T1000 (cell line): ENCODE measurements around the gene CEP170B.
A peak's percentile ranks its signal among the peaks of the same experiment; 100 is the strongest.
"Not testable (repeated sequence)": the region's sequence is repeated elsewhere in the genome, so short reads cannot be mapped to it uniquely, and the experiment has no call there.

Experiments
- DNase-seq: peaks from one replicate; lab custom pipeline; 2025; ENCODE audit warnings: mixed read lengths; lab: John Stamatoyannopoulos, UW

CEP170B gene

DNA sequence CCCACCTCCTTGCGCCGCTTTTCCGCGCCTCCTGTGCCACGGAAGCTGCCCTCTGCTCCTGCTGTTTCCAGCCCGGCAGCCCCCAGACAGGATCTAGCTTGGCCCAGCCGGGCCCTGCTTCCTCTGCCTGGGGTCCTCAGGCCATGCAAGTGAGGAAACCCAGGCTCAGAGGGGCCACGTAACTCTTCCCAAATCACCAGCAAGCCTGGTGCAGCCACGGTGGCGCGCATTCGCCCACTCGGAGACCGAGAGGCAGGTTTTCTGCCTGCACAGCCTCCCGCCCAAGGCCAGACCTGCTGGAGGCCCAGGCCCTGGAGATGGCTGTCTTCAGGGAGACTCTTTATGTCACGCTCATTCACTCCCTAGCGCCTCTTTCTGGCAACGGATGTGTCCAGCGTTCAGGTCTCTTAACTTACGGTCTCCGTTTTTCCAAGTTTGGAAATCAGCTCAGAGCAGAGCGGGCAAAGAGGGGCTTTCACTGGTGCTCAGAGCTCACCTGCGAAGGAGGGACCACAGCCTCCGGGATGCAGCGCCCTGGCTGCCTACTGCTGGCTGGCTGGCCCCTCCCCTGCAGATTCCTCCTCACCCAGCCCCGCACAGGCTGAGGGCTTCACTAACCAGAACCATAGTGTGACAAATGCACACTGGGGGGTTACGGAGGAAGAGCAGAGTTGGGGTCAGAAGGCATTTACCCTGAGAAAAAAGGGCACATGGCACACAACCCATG, 20.6 kb upstream of the CEP170B start:
- no peak for DNase-seq

DNA sequence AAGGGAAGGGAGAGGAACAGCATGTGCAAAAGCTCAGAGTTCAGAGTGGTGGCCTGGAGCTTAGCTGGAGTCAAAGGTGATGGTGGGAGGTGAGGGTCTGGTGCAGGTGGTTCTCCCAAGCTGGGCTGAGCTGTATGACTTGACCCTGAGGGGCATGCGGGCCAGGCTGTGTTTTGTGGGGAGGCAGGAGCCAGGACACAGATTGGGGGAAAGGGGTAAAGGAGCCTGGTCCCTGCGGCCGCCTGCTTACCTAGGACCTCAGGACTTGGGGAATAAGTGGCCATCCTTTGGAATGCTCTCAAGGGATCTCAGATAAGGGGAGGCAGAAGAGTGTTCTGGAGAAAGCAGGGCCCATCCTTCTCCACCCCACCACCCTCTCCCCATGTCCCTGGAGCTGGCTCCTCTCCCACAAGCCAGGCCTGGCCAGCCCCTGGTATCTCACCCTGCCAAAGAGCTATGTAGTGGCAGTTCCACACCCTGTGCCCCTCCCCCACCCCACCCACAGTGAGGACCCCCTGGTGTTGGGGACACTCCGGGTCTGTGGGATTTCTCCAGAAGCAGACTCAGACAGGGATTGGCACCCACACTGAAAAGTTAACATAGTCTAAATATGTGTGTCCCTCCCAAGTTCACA, 19.9 kb upstream of the CEP170B start:
- DNase-seq = no peak

DNA sequence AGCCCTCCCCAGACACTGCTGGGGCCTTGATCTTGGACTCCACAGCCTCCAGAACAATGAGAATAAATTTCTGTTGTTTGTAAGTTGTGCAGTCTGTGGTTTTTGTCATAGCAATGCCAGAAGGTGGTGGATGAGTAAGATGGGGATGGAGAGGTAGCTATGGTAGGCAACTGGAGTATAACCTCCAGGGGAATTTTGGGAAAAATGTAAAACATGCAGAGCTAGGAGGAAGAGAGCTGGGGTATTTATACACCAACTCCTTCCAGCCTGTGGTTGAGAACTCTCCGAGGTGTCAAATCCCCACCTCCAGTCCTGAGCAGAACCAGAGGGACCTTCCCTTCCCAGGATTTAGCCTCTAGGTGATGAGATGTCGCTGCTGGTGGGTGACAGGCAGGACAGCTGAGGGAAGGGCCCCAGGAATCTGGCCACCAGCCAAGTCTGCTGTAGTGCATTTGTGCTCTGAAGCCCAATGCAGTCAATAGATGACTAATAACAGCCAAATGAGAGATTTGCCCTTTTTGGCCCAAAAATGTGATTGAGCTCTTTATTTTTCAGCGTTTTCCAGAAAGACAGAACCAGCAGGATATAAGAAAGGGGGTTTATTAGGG, 19.1 kb upstream of the CEP170B start:
- DNase-seq = no peak

DNA sequence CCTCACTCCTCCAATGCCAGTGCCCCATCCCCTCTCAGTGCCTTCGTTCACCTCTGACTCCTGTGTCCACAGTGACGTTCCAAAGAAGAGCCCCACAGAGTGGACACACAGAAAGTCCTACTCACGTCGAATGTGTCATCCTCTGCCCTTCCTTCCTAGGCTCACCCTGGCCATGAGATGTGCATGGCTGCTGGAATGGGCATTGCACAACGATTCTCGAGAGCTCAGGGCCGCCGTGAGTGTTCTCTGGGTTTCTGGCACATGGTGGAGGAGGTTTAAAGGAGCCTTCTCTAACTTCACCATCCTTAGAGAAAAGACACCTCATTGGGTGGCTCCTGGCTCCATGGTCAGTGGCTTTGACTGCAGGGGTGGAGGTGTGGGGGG, 12.8 kb upstream of the CEP170B start:
- no peak for DNase-seq

DNA sequence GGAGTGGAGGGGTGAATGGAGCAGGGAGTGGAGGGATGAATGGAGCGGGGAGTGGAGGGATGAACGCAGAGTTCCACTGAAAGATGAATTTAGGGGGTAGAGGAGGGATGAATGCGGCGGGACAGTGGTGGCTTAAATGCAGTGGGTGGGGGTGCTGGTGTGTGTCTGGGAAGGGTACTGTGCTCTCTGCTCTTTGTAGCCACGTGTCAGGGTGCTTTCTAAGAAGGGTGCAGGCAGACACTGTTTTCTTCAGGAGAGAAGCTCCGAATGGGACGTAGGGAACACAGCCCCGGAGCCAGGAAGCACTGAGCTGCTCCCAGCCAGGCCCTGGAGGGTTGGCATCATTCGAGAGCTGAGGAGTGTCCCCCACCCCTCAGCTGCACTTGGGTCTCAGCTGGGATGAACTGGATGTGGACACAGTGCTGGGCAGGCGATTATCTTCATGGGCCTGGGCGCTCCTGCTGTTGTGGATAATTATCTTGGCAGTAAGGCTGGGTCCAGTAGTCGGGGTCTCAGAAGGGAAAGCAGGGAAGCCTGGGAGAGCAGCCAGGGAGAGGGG, 9.5 kb upstream of the CEP170B start:
- no peak for DNase-seq

DNA sequence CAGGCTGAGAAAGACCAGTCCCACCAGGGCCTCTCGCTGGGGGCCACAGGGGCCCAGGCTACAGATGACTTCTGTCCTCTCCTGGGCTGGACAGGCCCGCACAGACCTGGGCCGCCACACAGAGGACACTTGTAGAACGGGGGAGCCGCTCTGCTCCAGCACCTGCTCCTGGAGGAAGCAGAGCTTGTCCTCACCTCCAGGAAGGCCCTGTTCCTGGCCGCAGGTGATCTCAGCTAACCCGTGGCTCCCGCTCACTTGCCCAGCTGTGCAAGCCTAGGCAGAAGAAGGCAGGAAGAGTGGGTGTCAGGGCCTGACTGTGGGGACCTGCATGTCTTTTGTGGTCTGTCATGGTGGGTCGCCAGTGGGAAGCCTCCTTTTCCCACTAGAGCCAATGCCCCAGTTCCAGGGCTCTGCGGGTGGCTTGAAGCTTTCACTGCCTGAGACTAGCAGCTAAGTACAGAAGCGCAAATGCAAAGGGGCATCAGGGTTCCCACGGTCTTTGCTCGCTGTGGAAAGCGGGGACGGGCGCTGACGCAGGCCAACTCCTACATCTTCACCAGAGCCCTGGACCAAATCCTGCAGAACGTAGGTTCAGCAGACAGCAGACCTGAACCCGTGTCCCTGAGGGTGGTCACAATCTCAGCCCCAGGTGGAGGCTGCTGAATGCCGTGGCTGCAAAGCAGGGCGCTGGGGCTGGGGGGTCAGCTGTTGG, 8.8 kb upstream of the CEP170B start:
- DNase-seq = no peak

DNA sequence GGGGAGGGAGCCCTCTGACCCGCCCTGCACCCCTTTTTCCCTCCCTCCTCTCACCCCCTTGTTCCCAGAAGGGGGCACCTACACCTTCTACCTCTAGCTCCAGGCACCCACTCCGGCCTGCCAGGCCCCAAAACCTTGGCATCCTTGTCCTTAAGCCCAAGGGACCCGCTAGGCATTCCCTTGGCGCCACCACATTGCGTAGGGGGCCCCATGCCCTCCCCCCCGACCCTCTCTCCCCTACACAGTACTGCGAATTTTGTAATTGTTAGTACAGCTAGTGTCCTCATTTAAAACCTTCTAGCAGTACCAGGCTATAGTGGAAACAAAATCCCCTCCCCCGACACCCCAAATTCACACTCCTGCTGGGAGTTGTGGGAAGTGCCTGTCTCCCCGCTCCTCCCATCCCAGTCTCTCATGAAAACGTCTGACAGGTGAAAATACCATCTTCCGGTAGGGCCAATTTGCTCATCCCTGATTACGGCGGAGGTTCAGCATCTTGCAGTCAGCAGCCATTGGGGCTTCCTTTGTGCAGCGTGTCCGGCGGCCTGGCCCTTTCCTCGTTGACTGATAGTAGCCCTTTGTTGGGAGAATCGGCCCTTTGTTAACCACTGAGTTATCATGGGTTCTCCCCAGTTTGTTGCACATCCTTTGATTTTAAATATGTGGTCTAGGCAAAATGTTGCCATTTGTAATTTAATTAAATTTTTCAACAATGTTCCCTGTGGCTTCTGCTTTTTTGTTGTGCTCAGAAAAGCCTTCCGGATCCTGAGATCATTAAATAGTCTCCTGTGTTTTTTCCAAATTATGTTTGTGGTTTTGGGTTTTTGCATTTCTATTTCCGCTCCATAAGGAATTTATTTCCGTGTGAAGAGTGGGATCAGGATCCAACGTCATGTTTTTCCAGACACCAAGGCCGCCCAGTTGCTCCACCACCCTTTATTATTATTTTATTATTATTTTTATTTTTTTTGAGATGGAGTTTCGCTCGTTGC, 7.9 kb upstream of the CEP170B start:
- DNase-seq = no peak

DNA sequence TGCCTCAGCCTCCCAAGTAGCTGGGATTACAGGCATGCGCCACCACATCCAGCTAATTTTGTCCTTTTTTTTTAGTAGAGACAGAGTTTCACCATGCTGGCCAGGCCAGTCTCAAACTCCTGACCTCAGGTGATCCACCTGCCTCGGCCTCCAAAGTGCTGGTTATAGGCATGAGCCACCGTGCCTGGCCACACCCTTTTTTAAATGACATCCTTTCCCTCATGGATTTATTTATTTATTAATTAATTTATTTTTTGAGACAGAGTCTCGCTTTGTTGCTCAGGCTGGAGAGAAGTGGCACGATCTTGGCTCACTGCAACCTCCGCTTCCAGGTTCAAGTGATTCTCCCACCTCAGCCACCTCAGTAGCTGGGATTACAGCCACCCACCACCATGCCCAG, 7.1 kb upstream of the CEP170B start:
- DNase-seq = not testable (repeated sequence)

DNA sequence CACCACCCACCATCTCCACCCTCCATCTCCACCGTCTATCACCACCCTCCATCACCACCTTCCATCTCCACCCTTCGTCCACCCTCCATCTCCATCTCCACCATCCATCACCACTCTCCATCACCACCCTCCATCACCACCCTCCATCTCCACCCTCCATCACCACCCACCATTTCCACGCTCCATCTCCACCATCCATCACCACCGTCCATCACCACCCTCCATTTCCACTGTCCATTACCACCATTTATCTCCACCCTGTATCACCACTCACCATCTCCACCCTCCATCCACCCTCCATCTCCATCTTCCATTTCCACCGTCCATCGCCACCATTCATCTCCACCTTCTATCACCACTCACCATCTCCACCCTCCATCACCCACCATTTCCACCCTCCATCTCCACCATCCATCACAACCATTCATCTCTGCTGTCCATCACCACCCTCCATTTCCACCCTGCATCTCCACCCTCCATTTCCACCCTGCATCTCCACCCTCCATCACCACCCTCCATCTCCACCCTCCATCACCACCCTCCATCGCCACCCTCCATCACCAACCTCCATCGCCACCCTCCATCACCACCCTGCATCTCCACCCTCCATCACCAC, 6.1 kb upstream of the CEP170B start:
- no peak for DNase-seq

DNA sequence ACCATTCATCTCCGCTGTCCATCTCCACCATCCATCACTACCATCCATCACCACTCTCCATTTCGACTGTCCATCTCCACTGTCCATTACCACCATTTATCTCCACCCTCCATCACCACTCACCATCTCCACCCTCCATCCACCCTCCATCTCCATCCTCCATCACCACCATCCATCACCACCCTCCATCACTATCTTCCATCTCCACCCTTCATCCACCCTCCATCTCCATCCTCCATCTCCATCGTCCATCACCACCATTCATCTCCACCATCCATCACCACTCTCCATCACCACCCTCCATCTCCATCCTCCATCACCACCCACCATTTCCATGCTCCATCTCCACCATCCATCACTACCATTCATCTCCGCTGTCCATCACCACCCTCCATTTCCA, 5.2 kb upstream of the CEP170B start:
- DNase-seq = no peak

DNA sequence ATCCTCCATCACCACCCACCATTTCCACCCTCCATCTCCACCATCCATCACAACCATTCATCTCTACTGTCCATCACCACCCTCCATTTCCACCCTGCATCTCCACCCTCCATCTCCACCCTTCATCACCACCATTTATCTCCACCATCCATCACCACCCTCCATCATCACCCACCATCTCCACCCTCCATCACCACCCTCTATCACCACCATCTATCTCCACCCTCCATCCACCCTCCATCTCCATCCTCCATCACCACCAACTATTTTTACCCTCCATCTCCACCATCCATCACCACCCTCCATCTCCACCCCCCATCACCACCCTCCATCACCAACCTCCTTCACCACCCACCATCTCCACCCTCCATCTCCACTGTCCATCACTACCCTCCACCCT, 4.7 kb upstream of the CEP170B start:
- no peak for DNase-seq

DNA sequence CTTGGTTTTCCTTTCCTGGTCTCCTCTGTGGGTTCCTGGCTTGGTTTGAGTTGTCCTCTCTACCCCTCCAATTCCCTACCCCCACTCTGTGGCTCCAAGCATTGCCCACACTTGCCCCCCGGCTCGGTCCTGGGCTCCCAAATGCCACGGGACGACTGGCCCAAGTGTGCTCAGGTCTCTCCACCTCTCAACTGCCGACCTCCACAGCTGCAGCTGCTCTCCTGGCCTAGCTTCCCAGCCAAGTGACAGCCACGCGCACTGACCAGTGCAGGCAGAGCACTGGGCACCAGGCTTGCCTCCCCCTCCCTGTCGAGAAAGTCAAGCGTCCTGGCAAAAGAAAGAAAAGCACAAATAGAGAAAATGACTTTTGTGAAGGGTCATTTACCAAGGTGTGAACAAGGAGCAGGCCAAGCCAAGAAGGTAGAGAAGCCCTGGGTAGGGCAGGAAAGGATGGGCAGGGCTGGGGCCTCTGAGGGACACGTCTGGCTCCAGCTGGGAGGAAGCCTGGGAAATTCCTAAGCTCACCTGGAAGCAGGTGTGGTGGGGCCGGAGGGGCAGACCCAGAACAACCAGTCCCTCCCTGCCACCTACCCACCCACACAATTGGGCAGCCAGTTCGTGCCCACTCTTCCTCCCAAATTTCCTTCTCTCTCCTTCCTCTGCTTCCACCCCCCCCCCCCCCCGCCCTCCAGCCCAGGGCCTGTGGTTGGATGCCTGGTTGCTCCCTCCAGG, 1.8 kb upstream of the CEP170B start:
- no peak for DNase-seq

DNA sequence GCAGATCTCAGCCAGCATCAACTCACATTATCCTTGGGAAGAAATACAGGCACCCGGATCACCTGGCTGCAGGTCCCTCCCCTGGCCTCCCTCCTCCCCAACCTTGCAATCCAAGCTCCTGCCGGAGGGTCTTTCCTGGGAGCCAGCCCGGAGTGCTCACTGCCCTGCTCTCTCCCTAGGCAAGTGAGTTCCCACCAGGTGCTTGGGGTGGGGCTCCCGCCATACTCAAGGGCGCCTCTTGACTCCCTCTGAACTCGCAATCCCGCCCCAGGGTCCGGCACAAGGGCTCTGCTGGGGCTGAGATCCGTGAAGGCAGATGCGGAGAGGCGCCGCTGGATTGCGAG, 1.2 kb upstream of the CEP170B start:
- DNase-seq = no peak

DNA sequence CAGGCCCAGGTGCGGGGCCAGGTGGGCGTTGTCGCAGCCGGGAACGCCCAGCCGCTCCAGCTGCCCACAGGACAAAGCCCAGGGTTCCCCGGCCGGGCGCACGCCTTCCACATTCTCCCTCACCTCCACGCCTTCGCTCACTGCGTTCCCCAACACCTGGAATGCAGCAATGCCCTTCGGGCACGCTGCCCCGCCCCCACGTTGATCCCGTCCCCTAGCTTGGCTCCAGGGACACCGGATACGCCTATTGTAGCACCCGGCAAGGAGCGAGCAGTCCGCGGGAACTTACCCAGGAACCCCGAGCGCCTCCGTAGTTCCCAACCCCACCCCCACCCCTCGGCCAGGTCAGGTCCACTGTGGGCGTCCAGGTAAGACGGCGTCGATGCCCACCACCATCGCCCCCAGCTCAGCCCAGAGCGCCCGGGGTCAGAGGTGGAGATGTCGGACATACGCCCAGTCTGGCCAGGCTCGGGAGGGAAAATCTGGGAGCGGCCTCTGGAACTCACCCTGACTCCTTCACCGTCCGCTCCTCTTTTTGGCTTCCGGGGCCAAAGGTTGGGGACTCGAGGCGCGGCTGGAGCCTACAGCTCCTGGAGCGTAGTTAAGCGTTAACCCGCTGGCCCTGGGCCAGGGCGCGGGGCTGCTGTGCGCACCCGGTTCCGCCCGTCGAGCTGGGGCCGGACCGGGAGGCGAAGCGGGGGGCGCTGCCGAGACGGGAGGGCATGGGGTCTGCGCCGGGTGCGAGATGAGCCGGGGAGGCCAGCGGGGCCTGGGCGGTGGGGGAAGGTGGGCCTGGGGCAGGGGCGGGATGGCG, 594 bp upstream of the CEP170B start:
- no peak for DNase-seq

DNA sequence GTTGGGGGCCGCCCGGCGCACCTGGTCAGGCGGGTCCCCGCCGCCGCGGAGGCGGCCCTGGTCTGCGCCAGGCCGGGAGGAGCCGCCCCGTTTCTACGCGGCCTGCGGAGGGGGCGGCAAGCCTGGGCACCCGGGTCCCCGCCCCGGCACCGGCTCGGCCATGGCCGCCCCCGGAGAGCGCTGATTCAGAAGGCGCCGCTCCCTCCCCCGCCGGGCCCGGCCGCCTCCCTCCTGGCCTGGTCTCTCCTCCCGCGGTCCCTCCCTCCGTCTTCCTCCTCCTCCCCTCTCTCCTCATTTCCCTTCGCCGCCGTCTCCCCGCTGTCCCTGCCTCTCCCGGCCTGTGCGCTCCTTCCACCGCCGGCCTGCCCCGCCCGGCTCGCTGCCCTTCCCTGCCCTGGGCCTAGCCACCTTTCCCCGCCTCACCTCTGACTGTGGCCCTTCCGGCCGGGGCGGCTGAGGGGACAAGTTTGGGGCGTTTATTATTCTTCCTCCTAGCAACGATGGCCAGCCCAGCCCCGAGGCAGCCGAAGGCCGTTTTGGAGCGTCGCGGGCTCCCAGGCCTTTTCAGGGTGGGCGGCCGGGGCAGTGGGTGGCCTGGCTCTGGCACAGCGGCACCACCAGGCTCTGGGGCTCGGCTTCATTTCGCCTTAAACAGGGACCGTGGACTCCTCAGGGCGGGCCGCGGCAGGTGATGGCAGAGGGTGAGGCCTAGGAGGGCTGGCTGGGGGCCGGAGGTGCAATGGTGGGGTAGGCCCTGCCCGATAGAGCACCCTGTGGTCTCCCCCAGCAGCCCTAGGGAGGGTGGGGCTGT, 768 bp downstream of the CEP170B start:
- peak; percentile 44 for DNase-seq

DNA sequence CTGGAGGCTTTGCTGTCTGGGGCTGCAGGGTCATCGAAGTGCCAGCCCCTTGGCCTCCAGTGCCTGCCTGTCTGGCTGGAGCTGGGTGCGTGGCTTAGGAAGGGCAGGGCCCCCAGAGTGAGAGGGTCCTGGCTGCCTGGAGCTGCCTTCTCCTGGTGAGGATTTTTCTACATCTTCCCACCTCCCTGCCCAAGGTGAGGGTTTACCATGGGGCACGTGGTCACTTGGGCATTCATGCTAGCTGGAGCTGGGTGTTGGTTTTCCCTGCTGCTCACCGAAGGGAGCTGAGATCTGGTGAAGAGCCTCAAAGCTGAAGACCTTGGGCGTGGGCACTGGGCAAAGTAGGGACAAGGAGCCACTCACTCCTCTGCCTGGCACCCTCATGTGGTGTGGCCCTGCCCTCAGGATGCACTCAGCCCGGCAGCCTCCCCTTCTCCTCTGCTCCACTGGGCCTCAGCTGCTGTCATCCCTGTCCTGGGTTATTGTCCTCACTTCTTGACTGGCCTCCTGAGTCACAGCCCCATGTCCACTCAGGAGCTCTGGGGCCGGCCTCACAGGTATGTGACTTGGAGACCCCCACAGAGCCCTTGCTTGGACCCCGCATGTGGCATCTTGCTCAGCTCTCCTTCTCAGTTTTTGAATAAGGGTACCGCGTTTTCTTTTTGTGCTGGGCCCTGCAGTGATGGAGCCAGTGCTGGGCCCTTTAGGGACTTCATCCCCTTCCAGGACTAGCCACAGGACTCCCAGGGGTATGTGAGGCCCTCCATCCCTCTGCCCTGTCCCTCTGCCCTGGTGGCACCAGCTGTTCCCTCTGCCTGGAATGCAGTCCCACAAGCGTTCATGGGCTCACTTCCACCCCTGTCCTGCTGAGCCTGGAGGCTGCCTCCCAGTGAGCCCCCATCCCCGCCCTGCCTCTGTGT, 1.6 kb downstream of the CEP170B start:
- DNase-seq = no peak

DNA sequence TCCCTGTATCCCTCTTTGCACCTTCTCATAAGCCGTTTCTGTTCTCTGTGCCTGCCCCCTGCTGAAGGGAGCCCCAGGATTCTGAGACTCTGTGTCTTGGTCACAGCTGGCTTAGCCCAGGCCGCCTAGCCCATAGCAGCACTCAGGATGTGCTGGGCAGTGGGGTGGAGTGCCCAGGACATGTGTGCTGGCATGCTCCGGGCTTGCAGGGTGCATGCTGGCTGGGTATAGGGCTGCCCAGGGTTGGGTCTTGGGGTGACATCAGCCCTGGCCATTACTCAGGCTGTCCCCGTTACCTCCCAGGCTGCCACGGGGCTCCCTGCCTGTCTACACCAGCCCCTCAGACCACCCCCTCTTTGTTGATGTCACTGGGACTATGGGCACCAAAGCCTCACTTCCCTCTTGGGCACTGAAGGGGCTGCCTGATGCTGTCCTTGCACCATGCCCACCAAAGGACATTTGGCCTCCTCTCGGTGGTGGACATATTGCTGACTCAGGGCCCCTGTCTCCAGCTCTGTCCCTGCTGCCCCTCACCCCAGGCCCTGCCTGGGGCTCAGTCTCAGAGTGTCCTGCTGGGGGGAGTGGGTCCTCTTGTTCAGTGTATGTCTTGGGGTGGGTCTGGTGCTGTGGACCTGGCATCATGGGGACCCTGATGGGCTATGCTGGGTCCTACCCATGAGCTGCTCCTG, 2.4 kb downstream of the CEP170B start:
- no peak for DNase-seq
